ENCODE measurements around the gene GAN.
A peak's percentile ranks its signal among the peaks of the same experiment; 100 is the strongest.

GAN gene

DNA sequence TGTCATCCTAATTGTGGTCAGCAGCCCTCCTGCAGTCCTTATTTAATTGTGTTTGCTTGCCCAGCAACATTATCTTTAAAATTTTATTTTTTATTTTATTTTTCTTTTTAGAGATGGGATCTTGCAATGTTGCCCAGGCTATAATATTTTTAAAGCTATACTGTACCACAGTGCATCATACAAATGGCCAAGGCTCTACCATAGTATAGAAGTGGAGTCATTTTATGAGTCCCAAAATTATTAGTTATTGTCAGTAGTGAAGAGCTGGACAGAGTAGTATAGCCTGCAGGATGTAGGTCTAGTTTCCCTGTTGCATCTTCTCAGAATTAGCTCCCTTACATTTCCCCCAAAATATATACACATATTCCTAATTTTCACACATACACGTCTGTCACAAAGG, 44.1 kb downstream of the GAN start:
- DNase-seq, result no peak

DNA sequence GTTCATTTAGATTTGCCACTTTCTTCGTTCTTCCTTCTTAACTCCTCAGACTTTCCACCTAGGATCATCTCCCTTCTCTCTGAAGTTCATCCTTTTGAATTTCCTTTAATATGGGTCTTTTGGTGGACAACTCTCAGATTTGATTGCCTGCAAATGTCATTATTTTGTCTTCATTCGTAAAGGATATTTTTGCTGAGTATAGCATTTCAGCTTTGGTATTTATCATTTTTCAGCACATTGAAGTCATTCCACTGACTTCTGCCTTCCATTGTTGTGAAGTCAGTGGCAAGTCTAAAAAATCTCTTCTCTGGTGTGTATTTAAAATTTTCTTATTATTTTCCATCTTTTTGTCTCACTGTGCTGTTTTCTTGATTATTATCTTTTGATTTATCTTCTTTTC, 45.4 kb downstream of the GAN start:
- no peak for DNase-seq

DNA sequence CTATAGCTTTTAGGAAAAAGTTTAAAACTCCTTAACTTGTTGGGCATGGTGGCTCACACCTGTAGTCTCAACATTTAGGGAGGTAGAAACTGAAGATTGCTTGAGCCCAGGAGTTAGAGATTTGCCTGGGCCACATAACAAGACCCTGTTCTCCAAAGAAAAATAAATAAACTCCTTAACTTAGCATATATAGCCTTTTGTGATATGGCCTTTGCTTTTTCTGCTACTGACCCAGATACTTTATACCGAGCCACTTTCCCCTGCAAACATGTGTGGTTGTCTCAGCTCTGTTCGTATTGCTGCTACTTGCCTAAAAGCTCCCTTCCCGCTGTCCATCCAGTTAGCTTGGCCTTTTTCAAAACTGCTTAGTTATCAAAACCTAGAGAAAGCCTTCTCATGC, 51.0 kb downstream of the GAN start:
- DNase-seq, result no peak

DNA sequence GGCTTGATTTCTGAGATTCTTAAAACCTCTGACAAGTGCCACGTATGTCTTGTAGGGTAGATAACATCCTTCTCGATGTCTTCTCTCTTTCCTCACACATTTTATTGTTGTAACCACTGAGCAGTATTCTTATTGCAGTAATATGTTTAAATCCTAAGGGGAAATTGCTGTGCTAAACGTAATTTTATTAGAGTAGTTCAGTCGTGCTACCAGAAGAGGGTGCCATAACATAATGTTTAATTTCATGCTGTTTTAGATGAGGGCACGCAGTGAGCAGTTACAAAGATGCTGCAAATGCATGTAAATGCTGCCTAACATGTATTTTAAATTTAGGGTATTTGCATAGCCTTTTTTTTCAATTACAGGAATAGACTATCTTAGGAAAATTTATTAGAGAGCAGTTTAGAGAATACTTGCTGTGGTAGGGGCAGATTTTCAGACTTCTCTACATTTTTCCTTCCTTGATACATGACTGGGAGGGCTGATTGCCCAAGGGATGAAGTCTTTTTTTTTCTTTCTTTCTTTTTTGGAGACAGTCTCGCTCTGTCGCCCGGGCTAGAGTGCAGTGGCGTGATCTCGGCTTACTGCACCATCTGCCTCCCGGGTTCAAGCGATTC, 51.7 kb downstream of the GAN start:
- DNase-seq, result peak; percentile 34

DNA sequence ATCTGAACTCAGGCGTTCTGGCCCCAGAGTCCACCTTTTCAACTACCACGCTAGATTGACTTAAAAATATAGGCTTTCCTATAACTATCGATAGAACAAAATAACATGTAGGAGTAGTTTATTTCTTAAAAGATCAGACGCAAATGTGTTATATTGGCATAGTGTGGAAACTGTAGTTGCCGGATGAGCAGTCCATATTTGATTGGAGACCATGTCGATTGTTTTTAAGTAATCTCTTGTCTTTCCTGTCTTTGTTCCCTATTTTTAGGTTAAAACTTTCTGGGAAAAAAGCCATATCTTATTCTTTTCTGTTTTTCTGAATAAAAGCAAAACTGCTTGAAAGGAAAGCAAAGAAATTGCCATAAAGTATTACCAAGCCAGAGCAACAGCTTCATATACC, 53.1 kb downstream of the GAN start:
- DNase-seq, result no peak

DNA sequence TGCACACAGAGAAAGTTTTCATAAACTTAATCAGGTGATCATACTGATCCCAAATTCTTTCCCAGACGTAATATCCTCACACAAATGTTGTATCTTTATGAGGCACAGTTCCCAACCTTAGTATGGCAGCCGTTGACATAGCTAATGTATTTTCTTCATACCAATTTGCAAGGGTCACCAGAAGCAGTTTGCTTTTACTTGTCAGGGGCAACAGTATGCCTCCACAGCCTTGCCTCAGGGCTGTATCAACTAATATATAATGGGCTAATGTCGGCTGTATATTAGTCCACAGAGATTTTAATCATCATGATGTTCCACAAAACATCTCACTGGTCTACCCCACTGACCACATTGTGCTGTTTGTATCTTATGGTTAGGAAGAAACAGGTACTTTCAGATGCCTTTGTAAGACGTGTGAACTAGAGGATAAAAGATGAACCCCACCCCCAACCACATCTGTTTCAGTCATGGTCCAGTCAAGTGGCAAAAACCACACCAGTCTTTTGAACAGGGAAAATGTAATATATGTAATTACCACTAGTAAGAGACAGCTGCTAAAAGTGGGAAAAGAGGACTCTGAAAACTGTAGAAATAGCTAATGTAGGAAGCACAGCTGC, 55.2 kb downstream of the GAN start:
- no peak for DNase-seq

DNA sequence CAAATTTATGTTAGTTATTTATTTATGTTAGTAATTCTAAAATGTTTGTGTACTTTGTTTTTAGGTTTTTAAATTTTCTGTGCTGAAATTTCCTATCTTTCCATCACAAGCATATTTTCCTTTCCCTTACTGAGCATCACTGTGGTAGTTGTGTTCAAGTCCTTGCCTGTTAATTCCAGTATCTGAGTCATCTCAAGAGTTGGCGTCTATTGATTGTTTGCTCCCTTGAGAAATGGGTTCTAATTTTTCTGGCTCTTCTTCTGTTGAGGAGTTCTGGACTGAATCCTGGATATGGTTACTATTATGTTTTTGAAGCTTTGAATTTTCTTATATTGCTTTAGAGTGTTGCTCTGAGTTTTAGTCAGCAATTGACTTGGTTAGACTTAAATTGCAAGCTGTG, 56.3 kb downstream of the GAN start:
- no peak for DNase-seq

DNA sequence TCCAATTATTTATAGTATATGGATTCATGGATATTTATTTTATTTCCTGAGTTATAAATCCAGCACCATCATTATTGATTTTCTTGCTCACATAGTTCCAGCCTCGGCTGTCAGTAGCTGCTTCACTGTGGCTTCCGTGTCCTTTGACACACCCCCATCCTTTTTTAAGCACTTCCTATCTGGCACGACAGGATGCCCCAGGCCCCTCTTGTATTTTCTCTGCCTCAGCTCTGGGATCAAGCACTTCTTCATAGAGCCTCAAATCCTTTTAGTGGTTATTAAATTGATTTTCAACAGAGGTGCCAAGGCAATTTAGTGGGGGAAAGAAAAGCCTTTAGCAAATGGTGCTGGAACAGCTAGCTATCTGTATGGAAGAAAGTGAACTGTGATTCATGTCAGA, 59.8 kb downstream of the GAN start:
- DNase-seq, result no peak

DNA sequence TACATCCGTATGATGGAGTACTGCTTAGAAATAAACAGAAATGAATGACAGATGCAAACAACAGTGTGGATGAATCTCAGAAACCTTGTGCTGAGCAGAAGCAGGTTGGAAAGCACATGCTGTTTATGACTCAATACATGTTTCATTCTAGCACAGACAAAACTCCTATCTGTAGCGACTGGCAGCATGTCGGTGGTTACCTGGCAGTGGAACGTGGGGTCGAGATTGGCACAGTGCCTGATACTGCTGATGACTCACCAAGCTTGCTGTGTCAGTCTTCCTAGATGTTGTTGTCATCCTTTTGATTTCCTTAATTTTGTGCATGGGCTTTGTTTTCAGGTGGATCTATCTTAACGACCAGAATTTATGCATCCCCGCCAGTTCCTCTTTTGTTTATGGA, 62.1 kb downstream of the GAN start:
- DNase-seq, result no peak

DNA sequence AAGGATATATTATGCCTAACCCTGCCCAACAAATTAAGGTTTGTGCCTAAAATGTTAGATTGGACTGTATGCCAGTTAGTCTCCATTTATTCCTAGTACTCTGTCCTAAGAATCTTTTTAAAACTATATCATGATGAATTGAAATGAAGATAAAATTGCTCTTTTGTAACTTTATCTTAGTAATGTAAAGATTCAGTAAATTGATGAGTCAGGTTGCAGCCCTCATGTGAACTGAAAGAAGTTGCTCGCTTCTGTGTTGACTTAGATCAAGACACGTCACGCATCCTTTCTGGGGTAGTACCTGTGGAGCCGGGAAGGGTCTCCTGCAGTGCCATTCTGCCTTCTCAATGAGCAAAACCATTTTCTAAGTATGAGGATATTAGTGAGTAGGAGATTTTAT, 63.3 kb downstream of the GAN start:
- no peak for DNase-seq

DNA sequence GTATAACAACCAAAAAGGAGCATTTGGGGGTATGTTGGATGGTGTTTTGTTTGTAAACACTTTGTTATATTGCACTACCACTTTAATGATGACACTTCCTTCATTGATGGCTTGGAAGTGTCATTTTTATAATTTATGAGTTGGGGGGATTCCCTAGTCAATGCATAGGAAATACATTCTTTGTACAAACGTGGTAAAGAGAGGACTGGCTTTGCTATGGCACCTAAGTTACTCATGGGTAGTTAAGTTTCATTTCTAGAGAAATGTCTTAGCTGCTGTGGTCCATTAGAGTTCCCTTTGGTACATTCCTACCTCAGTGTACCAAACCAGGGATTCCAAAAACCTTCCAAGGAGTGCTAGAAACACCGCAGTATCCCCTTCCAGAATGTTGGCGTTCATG, 66.2 kb downstream of the GAN start:
- no peak for DNase-seq

DNA sequence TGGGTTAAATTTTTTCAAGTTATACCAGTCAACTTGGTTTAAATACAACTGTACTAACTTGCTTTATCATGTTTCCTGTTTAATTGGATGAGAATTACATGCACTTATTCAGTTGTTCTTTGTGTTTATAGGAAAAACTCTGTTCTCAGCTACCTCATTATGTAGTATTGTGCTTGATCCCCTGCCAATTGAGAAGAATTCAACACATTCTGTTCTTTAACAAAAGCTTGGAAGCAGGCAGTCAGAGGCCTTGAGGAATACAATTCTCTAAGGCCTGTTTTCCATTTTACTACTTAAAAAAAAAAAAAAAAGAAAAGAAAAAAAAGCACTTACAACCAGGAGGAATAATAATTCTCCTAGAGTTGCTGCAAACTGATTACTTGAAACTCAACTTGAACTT, 69.2 kb downstream of the GAN start:
- no peak for DNase-seq

DNA sequence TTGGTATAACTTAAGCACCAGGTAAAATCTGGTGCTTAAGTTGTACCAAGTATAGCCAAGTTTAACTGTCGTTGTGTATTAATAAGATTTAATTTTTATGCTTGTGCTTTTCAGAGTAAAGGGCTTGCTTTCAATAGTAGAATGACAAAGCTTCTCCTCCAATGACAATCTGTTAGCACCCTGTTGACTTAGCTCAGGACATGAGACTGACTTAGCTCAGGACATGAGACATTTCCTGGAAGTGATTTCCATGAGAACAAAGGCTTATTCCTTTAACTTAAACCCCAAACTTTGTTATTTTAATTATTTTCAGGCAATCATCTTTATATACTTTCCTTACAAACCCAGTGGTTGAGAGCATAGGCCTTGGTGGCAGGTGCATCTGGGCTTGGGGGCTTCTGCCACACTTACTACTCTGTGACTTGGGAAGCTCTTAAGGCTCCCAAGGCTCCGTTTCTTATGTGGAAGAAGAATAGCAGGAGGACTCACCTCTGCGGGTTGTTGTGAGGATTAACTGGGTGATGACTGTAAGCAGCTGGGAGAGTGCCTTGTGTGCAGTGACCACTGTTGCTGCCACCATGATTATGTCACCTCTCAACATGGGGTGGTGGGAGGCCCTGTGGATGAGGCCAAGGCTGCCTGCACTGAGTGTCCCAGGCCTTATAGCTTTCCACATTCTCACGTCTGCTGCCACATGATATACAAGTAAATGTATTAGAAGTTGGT, 70.4 kb downstream of the GAN start:
- no peak for DNase-seq

DNA sequence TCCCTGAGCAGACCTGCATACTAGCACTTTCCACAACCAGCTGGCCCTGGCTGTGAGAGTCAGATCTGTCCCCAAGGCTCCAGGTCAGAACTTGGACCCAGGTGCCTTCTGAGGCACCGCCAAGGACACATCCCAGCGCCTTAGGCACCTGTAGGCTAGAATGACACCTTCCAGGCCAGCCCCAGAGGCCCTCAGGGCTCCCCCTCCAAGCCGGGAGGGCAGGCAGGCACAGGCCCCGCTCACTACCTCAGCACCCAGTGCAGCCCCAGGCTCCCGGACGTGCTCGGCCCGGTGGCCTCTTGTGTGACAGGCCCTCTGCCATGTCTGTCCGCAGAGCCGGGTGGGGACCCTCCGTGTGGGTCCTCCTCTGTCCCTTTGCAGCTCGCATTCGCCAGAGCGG, 73.6 kb downstream of the GAN start:
- no peak for DNase-seq

DNA sequence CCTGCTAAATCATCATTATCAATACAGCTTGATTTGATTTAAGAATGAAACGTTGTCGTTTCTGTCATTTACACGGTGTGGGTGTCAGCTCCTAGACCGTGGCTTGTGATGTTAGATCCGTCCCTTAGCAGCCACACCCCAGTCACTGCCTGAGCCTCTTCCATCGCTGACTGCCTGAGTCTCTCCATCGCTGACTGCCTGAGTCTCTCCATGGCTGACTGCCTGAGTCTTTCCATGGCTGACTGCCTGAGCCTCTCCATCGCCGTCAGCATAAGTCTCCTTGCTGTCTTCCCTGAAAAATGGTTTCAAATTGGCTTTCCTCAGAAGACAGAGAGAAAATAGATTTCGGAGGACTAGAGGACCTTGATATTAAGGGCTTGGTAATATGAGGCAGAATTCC, 76.1 kb downstream of the GAN start:
- no peak for DNase-seq

DNA sequence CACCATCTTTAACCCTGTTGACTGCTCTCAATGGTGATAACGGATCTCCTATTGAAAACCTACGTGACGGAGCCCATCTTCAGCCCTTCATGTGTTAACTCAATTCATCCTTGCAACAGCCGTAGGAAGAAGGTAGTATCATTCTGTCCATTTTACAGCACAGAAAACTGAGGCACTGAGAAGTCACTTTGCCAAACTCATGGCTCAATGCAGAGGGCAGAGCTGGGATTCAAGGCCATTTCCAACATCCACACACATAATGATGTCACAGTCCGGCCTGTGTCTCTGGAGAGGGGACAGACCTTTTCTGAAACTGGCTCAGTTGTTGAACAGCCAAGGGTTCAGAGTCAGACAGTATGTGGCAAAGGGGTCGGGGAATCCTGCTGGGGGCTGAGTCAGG, 77.2 kb downstream of the GAN start:
- DNase-seq, result no peak

DNA sequence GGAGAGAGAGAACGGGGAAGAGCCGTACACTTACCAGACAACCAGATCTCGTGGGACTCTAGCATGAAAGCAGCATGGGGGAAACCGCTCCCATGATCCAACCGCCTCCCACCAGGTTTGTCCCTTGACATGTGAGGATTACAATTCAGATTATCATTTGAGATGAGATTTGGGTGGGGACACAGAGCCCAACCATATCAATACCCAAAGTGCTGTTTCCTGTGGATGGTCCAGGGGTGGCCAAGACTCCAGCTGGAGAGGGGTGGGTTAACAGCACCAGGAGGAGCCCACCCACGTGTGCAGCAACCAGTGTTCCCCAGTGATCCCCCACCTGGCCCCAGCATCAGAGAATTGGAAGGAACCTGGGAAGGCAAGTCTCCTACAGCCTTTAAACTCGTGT, 79.7 kb downstream of the GAN start:
- DNase-seq, result no peak

DNA sequence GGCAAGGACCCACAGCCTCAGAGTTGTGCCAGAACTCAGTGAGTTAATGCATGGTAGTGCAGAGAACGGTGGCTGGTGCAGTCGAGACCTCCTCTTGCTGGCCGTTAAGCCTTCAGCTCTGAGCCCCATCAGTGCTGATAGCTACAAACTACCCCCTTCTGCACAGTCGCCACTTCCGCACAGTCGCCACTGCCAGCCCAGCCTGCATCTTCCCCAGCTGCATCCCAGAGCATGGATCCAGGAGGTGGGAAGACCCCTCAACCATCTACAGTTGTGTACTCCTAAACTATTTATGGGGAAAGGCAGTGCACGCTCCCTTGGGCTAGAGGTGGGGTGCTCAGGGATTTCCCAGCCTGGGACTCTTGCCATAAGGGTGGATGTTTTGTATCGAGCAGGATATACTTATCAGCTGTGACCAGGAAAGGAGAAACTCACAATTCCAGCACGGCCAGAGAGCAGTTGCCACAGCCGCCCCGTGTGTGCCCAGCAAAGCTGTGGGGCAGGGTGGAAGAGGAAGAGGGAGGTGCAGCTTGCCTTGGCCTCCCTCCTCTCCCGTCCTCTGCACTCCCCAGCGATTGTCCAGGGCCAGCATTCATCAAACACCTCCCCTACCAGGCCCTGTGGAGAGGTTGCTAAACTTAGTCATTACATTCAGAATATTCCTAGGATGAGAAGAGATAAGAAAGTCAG, 80.3 kb downstream of the GAN start:
- no peak for DNase-seq

DNA sequence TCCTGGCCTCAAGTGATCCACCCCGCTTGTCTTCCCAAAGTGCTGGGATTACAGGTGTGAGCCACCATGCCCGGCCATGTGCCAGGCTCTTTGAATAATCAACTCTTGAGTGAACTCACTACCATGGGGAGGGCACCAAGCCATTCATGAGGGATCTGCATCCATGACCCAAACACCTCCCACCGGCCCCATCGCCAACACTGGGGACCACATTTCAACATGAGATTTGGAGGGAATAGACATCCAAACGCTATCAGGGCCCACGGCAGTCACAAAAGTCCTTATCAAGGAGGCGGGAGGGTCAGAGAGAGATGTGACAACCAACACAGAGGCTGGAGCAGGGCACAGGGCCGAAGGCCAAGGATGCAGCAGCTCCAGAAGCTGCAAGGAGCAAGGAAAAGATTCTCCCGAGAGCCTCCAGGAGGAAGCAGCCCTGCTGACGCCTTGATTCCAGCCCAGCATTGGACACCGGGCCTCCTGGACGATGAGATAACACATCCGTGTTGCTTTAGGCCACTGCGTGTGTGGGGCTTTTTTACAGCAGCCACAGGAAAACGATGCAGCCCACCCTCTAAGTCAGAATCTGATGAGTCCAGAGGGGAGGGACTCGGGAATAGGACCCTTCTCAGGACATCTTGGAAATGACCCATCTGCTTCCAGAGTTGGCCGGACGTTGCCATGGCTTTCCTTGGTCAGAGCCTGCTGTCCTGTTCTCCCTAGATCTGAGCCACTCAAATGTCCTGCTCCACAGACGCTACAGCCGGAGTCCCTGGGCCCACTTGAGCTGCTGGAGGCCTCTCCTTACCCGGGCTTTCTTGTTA, 82.5 kb downstream of the GAN start:
- no peak for DNase-seq

DNA sequence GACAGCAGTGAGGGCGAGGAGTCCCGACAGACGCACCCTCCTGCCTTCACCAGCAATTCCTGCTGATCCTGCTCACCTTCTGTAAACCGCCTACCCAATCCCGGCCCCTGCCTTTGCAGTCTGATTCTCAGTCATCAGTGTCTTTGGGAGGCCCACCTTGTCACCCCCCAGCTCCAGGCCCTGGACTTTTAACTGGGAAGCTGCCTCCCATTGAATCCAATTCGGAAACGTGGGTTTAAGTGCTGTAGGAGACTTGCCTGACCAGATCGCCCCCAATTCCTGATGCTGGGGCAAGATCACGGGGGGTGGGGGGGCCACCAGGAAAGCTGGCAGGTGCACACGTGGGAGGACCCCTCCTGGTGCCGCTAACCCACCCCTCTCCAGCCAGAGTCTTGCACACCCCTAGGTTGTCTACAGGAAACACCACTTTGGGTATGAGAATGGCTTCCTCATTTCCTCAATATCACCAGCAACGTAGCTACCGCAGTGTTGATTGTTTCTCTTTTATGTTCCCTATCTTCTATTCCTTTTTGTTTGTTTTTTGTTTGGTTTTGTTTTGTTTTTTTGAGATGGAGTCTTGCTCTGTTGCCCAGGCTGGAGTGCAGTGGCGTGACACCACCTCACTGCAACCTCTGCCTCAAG, 83.2 kb downstream of the GAN start:
- DNase-seq, result no peak

DNA sequence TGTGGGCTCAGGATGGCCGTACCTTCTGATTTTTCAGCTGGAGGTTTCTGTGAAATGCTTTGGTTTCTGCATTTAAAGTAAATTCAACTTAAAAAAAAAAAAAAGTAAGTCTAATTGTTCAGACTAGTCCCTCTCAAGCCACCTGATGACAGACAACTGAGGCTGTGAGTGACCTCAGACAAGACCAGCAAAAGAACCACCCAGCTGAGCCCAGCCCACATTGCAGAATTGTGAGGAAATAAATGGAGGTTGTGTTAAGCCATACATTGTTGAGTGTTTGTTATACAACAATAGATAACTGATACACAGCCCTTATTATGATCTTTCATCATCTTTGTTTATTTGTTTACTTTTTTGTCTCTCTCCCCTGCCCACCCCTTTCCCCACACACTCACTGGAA, 85.1 kb downstream of the GAN start:
- no peak for DNase-seq

DNA sequence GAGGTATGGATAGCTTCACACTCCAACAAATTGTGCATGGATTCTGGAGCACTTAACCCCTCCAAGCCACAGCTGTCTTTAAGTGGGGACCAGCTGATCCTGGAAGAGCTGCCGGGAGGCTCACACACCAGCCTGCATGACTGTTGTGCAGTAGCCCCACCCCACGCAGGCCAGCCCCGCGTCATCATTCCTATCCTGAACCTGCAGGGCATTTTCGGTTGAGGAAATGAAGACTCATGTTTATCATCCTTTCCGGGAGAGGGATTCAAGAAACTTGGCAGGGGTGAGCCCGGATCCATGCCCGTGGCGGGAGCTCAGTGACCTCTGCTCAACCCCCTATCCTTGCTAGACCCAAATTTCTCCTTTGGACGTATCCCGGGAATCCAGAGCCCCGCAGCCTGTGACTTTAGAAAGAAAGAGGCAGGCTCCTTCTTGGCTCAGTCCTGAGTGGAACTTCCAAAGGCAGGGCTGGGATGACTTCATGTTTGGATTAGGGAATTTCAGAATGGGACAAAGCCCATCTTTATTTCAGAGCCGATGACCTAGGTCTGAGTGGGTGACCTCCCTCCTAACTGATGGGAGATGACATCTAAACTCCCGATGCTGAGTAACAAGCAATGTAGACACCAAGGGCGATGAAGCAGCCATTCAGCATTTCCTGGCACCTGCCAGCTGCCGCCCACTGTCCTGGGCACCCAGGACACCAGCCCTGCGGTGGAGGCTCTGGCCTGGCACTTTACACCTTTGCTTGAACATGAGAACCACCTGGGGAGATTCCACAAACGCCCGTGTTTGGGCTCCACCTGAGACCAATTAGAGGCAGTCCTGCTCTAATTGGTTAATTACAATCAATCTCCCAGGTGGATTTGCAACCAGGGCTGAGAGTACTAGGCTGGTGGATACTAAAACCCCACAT, 86.5 kb downstream of the GAN start:
- no peak for DNase-seq
